IPS-20b (cell line): Measurements from ENCODE around the gene AMOTL2.

Experiments used
- H3K27ac ChIP-seq: one replicate; pipeline ENCODE4 v1.5.1; 2013; ENCODE audit warnings: low read length
- H3K27me3 ChIP-seq: 2 replicates; pipeline ENCODE4 v1.6.1; 2013; ENCODE audit warnings: mild to moderate bottlenecking, low read length, inconsistent platforms; ENCODE audit not compliant: insufficient read depth
- H3K36me3 ChIP-seq: 2 replicates; pipeline ENCODE4 v1.6.1; 2013; ENCODE audit warnings: low read depth, mild to moderate bottlenecking, inconsistent platforms, low read length, moderate library complexity; ENCODE audit not compliant: insufficient read depth
- H3K4me1 ChIP-seq: 2 replicates; pipeline ENCODE4 v1.6.1; 2013; ENCODE audit warnings: mild to moderate bottlenecking, control low read depth, inconsistent platforms, low read length, moderate library complexity; ENCODE audit not compliant: insufficient read depth
- H3K4me3 ChIP-seq: 2 replicates; pipeline ENCODE4 v1.5.1; 2013; ENCODE audit warnings: mild to moderate bottlenecking, low read length, inconsistent platforms
- H3K9ac ChIP-seq: 2 replicates; pipeline ENCODE4 v1.6.1; 2013; ENCODE audit warnings: low read depth, mild to moderate bottlenecking, inconsistent platforms, low read length, moderate library complexity
- H3K9me3 ChIP-seq: 2 replicates; pipeline ENCODE4 v1.6.1; 2013; ENCODE audit warnings: mild to moderate bottlenecking, low read depth, low read length, inconsistent platforms; ENCODE audit not compliant: insufficient read depth

The AMOTL2 gene

GRCh38 chr3:134306320-134306719 is 67.9 kb downstream of the AMOTL2 start:
- no peak overlapping the region for H3K27ac ChIP-seq
- no peak overlapping the region for H3K4me3 ChIP-seq
- H3K27me3 ChIP-seq = no peaks in the 10 kb centered on the region
- no peak overlapping the region for H3K9ac ChIP-seq
- peaks cover 3% of the 10 kb centered on the region; the same call in 1 of the 2 replicates for H3K4me1 ChIP-seq
- no peaks in the 10 kb centered on the region for H3K9me3 ChIP-seq
- H3K36me3 ChIP-seq = no peaks in the 10 kb centered on the region
